ENCODE results near the gene VRK3. TPM values are rescaled to one million over a fixed set of nuclear protein-coding genes. Genes with fewer than 3 reads are reported as not detected.
"Not testable (repeated sequence)": the region's sequence is repeated elsewhere in the genome, so short reads cannot be mapped to it uniquely, and the experiment has no call there.

The VRK3 gene, protein sequence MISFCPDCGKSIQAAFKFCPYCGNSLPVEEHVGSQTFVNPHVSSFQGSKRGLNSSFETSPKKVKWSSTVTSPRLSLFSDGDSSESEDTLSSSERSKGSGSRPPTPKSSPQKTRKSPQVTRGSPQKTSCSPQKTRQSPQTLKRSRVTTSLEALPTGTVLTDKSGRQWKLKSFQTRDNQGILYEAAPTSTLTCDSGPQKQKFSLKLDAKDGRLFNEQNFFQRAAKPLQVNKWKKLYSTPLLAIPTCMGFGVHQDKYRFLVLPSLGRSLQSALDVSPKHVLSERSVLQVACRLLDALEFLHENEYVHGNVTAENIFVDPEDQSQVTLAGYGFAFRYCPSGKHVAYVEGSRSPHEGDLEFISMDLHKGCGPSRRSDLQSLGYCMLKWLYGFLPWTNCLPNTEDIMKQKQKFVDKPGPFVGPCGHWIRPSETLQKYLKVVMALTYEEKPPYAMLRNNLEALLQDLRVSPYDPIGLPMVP
- 14.3 and 41.0 TPM in 2 replicates for total RNA-seq (2014; rRNA removed; shearing (Covaris generic); ENCODE audit: low replicate concordance)

DNA sequence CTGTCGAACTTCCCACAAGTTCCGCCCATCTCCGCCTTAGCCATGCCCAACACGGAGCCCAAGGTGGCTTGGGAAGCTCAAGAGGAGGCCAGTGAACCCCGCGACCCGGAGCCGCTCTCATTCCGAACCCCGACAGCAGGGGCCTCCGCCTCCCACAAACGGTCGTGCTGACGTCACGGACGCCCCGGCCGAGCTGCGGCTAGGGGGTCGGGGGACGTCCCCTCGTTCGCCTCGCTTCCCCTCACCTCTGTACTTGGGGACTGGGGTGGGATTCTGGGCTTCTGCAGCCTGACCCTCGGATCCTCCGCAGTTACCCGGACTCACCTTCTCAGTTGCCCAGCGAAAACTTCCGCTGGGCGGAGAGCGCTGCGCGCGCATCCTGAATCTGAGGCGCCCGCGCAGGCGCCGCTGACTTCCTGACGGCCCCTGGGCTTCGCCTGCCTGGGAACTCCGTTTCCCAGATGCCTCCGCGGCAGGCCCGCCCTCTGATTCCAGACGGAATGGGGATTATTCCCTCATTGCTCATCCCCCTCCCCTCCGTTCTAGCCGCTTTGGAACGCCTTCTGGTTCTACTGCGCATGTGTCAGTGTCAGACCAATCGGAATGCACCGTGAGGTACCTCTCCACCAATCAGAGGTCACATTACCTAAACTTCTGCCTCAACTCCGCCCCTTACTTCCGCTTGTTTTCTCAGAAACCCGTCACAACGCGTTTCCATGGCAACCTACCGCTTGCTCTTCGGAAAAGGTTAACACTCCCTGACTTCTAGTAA is at the start of gene VRK3:
VRK3 (minus strand) TSS at position 351 of the 772 bp plus-strand sequence. CDS start 9,210 bp downstream, outside the sequence.
- H3K36me3 ChIP-seq = peaks cover 40% of the 10 kb centered on the region
- H3K4me3 ChIP-seq = peak within 1 kb of the TSS; percentile 91
- 0 out of 2 replicates have a peak, but pooled peaks cover 4% of the 10 kb centered on the region for H3K9me3 ChIP-seq
- DNase-seq = peak; percentile 99
- no peaks in the 10 kb centered on the region for H3K27me3 ChIP-seq

DNA sequence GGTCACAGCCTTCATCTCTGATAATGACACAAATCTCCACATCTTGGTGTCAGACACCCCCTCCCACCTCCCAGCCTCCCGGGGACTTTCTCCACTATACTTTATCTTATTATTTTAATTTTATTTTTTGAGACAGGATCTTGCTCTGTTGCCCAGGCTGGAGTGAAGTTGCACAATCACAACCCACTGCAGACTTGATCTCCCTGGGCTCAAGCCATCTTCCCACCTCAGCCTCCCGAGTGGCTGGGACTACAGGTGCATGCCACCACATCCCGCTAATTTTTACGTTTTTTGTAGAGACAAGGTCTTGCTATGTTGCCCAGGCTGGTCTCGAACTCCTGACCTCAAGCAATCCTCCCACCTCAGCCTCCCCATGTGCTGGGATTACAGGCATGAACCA is 43.2 kb upstream of the VRK3 start:
- not testable (repeated sequence) for H3K27me3 ChIP-seq, H3K9me3 ChIP-seq, H3K36me3 ChIP-seq, H3K4me3 ChIP-seq, DNase-seq

DNA sequence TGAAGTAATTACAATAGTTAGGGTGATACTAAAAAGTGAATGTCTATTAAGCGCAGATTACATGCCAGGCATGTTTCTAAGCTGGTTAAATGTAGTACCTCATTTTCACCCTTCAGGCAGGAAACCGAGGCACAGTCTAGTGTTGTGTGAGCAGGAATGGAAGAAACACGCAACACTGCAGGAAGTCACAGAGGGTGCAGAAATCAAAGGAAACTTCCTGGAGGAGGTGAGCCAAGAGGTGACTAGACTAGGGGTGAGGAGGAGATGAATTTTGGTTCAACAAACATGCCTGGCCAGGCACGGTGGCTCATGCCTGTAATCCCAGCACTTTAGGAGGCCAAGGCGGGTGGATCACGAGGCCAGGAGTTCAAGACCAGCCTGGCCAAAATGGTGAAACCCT is 42.4 kb upstream of the VRK3 start:
- Histone ChIP-seq H3K9me3 (peaks cover 2% of the 10 kb centered on the region), H3K27me3 (no peaks in the 10 kb centered on the region; the same call in 1 of the 2 replicates), H3K4me3 (no peak overlapping the region), H3K36me3 (no peaks in the 10 kb centered on the region)
- DNase-seq = no peak

DNA sequence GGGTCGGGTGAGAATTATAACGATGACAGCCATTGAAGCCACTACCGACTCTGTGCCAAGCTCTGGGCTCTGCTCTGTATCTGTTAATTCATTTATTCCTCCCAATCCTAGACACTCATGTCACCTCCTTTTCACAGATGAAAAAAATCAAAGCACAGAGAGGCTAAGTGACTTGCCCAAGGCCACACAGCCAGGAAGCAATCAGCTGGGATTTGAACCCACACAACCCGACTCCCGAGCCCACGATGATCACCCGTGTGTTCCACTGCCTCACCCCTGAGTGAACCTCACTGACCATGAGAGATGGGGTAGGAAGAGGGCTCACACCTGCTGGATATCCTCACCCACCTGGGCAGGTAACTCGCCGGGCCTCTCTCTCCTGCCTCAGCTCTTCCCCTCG is 40.8 kb upstream of the VRK3 start:
- DNase-seq = no peak
- Histone ChIP-seq H3K9me3 (peaks cover 3% of the 10 kb centered on the region), H3K27me3 (no peaks in the 10 kb centered on the region; the same call in 1 of the 2 replicates), H3K36me3 (no peaks in the 10 kb centered on the region), H3K4me3 (no peak overlapping the region)

DNA sequence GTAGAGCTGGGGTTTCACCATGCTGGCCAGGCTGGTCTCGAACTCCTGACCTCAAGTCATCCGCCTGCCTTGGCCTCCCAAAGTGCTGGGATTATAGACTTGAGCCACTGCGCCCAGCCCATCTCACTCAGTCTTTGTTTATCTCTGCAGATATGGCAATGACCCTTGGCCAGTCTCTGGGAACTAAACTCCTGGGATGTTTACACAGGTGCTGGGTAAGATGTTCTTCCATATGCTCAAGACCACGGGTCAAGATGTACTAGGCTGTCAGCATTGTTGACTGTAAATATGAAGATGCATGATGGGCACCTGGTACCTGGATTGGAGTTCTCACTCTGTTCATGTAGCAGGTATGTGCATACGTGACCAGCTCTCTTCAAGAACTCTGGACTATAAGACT is 36.5 kb upstream of the VRK3 start:
- peaks cover 31% of the 10 kb centered on the region for H3K9me3 ChIP-seq
- no peak overlapping the region for H3K4me3 ChIP-seq
- H3K27me3 ChIP-seq = no peaks in the 10 kb centered on the region
- DNase-seq = no peak
- H3K36me3 ChIP-seq = no peaks in the 10 kb centered on the region

DNA sequence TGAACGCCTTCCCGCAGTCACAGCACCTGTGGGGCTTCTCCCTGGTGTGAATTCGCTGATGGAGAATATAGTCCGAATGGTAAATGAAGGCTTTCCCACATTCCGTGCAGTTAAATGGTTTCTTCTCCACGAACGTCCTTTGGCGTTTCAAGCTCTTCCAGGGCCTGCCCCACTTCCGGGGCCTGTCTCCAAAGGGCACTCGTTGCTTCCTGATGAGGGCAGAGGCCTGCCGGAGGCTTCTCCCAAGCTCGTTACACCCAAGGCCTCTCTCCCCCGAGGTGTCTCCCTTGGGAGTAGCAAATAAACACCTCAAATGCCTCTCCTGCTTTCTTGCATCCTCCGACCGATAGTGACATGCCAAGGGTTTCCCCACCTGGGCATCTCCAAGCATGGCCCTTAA is 34.9 kb upstream of the VRK3 start:
- no peaks in the 10 kb centered on the region for H3K27me3 ChIP-seq
- peaks cover 41% of the 10 kb centered on the region for H3K9me3 ChIP-seq
- DNase-seq = no peak
- no peaks in the 10 kb centered on the region for H3K36me3 ChIP-seq
- H3K4me3 ChIP-seq = no peak overlapping the region

DNA sequence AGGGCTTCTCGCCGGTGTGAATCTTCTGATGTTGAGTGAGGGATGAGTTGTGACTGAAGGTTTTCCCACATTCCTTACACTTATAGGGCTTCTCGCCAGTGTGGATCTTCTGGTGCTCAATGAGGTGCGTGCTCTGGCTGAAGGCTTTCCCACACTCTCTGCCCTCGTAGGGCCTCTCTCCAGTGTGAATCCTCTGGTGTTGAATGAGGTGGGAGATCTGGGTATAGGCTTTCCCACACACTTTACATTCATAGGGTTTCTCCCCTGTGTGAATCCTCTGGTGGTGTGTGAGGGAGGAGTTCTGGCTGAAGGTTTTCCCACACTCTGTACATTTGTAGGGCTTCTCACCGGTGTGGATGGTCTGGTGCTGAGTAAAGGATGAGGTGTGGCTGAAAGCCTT is 33.9 kb upstream of the VRK3 start:
- no peak for DNase-seq
- H3K9me3 ChIP-seq = peaks cover 45% of the 10 kb centered on the region
- no peaks in the 10 kb centered on the region for H3K36me3 ChIP-seq

DNA sequence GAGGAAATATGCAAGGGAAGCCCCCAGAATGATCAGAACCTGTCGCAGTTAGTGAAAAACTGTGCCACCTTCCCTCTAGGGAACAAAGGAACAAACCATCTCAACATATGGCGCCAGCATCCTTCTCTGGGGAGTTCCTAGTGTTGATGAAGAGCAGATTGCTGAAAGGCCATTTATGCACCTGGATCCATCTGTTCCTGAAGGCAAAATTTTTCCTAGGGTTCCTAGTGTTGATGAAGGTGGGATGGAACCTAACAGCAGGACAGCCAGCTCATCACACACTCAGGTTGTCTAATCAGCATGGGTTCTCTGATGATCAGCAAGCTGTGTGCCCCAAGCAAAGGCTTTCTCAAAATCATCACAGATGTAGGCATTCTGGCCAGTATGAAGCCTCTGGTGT is 33.3 kb upstream of the VRK3 start:
- H3K4me3 ChIP-seq = no peak overlapping the region
- DNase-seq = no peak

More for the DNA sequence above, 33.9 kb upstream of the VRK3 start:
- no peak overlapping the region for H3K4me3 ChIP-seq
- no peaks in the 10 kb centered on the region for H3K27me3 ChIP-seq

DNA sequence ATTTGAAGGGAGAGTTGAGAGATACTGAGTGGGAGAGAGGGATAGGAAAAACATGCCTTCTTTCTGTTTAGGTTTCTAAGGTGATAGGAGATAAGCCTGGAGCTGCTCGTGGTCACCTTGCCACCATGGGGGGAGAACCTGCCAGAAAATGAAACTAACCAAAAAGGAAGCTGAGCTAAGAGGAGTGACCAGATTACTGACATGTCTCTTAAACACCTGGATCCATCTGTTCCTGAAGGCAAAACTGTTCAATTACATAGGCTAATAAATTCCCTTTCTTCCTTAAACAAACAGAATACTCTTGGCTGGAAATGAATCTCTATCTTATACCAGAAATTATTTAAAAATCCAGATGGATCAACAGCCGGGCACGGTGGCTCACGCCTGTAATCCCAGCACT is 27.9 kb upstream of the VRK3 start:
- no peak overlapping the region for H3K4me3 ChIP-seq
- peaks cover 7% of the 10 kb centered on the region for H3K27me3 ChIP-seq
- peaks cover 8% of the 10 kb centered on the region for H3K36me3 ChIP-seq
- no peak for DNase-seq
- H3K9me3 ChIP-seq = peaks cover 44% of the 10 kb centered on the region

More for the DNA sequence above, 33.3 kb upstream of the VRK3 start:
- H3K27me3 ChIP-seq = no peaks in the 10 kb centered on the region
- no peaks in the 10 kb centered on the region for H3K36me3 ChIP-seq
- peaks cover 45% of the 10 kb centered on the region for H3K9me3 ChIP-seq

DNA sequence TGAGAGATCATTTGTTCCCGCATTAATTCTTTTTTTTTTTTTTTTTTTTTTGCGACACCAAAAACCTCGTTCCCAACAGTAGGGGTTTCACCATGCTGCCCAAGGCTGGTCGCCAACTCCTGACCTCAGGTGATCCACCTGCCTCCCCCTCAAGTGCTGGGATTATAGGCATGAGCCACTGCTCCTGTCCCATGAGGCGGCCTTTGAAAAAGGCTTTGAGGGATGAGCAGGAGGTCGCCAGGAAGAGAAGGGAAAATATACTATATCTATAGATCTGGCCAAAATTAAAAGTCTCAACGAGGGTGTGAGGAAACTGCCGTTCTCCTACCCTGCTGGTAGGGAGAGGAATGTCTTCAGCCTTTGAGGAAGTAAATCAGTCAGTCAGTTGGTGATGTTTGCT is 26.8 kb upstream of the VRK3 start:
- no peak for DNase-seq
- Histone ChIP-seq H3K9me3 (peaks cover 52% of the 10 kb centered on the region), H3K27me3 (peaks cover 7% of the 10 kb centered on the region), H3K36me3 (peaks cover 20% of the 10 kb centered on the region), H3K4me3 (no peak overlapping the region)

DNA sequence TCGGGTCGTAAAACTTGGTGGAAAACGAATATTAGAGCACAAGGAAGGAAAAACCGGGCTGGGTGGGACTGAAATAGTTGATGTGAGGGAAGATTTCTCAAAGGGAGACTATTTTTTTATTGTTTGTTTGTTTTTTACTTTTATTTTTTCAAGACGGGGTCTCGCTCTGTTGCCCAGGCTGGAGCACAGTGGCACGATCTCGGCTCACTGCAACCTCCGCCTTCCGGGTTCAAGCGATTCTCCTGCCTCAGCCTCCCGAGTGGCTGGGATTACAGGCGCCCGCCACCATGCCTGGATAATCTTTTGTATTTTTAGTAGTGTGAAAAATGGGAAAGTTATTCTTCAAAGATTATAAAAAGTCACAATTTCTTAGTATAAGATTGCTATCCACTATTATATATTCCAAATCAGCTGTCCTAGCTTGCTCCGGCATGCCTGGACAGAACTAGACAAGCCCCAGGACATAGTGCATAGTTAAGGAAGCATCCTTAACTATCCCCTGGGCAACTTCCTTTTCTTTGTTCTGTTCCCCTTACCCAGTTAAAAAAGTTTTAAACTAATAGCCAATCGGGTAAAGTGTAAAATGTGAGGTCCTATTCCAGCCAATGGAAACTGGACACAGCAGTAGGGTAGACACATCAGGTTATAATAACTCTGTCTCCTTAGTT is 26.2 kb upstream of the VRK3 start:
- peaks cover 57% of the 10 kb centered on the region for H3K9me3 ChIP-seq
- H3K36me3 ChIP-seq = peaks cover 26% of the 10 kb centered on the region
- not testable (repeated sequence) for DNase-seq, H3K27me3 ChIP-seq
- peak overlapping the region; percentile 15 for H3K4me3 ChIP-seq

DNA sequence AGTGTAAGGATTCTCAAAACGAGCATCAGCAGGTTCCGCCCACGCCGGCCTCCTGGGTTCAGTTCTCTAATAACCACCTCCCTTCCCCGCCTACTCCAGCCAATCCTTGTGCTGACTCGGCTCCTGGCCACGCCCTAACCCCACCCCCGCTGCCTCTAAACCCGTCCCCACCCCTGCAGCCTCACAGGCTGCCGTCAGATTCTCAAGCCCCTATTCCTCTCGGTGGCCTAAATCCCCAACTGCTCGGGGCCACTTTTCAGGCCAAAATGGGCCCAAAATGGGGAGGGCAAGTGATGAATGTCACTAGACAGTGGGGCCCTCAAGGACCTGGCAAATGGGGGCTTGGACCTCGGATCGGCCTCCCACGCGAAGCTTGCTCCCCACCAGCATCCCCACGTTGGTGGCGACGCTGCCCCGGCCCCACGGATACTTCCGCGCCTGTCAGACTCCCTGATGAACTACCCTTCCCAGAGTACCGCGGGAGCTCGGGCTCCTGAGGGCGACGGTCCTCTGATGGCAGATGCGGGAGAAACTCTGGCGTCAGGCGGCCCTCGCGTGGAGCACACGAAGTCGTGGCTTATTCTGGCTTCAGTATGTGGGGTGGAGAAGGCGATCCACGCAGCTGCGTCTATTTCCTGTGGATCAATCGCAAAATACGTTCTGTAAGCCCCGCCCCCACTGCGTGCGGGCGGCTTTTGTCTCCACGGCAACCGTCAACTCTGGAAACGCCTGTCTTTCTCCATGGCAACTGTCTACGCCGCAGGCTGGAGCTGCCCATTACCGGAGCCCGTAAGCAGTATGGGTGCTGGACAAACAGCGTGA is 25.4 kb upstream of the VRK3 start:
- peaks cover 33% of the 10 kb centered on the region for H3K36me3 ChIP-seq
- H3K4me3 ChIP-seq = peak overlapping the region; percentile 15
- peaks cover 7% of the 10 kb centered on the region for H3K27me3 ChIP-seq
- DNase-seq = peak; percentile 67
- H3K9me3 ChIP-seq = peaks cover 58% of the 10 kb centered on the region

DNA sequence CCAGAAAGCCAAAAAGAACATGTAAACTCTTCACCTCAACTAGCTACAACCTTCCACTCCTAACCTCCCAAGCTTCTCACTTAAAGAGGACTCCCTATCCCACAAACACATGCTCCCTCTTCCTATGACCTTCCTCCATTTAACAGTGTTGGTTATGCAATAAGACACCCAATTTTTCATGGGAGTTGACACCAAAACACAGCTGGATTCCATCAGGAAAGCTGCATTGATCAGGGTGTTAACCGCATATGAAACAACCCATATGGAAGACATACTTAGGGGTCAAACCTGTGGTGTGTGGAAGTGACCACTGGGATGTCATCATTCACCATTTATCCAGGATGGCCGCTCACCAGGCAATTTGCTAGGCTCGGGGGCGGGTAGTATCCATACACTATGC is 22.5 kb upstream of the VRK3 start:
- no peak for DNase-seq
- H3K9me3 ChIP-seq = peaks cover 74% of the 10 kb centered on the region
- peaks cover 7% of the 10 kb centered on the region for H3K27me3 ChIP-seq
- no peak overlapping the region for H3K4me3 ChIP-seq
- peaks cover 61% of the 10 kb centered on the region for H3K36me3 ChIP-seq

DNA sequence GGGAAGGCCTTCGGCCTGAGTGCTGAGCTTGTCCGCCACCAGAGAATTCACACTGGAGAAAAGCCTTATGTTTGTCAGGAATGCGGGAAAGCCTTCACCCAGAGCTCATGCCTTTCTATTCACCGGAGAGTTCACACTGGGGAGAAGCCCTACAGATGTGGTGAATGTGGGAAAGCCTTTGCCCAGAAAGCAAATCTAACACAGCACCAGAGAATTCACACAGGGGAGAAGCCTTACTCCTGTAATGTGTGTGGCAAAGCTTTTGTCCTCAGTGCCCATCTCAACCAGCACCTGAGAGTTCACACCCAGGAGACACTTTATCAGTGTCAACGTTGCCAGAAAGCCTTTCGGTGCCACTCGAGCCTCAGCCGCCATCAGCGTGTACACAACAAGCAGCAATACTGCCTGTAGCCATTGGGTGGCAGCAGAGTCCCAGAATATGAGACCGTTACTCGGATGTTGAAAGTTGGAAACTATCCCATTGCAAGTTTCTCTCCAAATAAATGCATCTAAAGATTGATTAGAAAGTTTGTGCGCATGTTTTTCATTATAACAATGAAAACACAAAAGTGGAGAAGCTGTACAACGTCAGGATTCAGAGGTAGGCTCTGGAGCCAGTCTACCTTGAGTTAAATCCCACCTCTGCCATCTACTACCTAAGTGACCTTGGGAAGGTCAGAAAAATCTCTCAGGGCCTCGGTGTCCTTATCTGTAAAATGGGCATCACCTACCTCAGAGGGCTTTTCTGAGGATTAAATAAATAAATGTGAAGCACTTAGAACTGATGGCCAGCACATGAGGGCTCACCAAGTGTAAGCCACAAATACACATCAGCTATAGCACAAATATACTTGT is 21.7 kb upstream of the VRK3 start:
- peaks cover 7% of the 10 kb centered on the region for H3K27me3 ChIP-seq
- H3K36me3 ChIP-seq = peaks cover 69% of the 10 kb centered on the region
- peaks cover 81% of the 10 kb centered on the region for H3K9me3 ChIP-seq
- H3K4me3 ChIP-seq = no peak overlapping the region
- no peak for DNase-seq

DNA sequence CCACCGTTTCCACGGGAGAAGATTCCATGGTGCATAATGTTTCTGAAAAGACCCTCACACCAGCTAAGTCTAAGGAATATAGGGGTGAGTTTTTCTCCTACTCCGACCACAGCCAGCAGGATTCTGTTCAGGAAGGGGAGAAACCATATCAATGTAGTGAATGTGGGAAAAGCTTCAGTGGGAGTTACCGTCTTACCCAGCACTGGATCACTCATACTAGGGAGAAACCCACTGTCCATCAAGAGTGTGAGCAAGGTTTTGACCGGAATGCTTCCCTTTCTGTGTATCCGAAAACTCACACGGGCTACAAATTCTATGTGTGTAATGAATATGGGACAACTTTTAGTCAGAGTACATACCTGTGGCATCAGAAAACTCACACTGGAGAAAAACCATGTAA is 19.8 kb upstream of the VRK3 start:
- Histone ChIP-seq H3K27me3 (no peaks in the 10 kb centered on the region; the same call in 1 of the 2 replicates), H3K4me3 (no peak overlapping the region), H3K36me3 (peaks cover 88% of the 10 kb centered on the region), H3K9me3 (peaks cover 84% of the 10 kb centered on the region)
- DNase-seq = no peak
